ENCODE results near the gene PICALM.

PICALM gene

DNA sequence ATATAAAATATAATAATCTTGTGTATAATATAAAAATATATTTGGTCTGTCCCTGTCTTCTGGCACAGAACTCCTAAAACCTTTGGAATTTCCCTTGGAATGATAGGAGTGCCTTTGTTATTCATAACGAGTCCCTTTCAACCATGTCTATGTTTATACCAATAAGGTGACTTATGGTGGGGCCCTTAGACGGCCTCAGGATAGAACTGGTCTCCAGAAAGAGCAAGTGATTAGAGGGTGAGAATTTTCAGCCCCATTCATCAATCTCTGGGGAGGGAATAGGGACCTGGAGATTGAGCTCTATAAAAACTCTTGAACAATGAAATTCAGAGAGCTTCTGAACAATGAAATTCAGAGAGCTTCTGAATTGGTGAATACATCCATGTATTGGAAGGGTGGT is 18.4 kb upstream of the PICALM start:
- DNase-seq (ENCODE audit: low spot score), result no peak
- no peak for FAIRE-seq

DNA sequence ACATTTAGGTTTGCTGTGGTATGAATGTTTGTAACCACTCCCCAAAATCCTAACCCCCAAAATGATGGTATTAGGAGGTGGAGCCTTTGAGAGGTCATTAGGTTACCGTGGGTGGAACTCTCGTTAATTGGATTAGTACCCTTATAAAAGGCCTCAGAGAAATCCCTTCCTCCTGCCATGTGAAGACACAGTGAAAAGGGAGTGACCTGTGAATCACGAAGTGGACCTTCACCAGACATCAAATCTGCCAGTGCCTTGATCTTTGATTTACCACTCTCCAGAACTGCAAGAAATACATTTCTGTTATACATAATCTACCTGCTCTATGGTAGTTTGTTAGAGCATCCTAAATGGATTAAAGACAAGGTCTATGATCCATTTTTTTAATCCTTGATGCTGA is 12.6 kb upstream of the PICALM start:
- FAIRE-seq (no peak), DNase-seq (ENCODE audit: low spot score) (no peak)

DNA sequence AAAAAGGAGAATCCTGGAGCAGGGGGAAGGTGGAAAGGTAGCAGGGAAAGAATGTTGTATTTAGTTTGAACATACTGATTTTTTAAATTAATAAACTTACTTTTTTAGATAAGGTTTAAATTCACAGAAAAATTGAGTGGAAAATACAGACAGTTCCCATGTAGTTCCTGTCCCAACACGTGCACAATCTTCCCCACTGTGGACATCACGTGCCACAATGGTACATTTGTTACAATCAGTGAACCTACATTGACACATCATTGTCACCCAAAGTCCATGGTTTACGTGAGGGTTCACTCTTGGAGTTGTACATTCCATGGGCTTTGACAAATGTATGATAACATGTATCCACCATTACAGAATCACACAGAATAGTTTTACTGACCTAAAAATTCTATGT is 10.5 kb upstream of the PICALM start:
- FAIRE-seq, result no peak
- no peak for DNase-seq (ENCODE audit: low spot score)

DNA sequence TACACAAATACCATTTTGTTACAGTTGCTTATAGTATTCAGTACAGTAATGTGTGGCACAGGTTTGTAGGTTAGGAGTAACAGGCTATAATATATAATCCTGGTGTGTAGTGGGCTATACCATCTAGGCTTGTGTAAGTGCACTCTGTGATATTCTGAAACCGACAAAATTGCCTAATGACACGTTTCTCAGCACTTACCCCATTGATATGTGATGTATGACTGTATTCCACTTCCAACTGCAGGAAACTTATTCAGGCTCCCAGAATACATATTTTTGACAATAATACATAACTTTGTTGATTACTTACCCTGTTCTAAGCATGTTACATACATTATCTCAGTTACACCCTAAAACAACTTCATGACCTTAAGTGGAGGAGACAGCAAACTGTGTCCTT is 5.1 kb upstream of the PICALM start:
- FAIRE-seq (no peak), DNase-seq (ENCODE audit: low spot score) (no peak)

DNA sequence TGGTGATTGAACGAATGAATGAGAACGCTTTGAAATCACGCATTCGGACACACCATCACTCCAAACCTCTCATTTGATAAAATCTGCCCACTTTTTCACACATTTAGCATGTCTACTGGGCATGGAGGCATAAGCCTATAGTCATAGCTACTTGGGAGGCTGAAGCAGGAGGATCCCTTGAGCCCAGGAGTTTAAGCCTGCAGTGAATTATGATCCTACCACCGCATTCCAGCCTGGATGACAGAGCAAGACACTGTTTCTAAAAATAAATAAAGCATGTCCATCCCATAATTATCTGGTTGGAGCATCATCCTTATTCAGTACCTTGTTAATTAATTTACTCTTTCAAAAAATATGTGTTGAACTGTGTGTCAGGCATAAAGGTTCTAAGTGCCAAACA is 3.3 kb upstream of the PICALM start:
- FAIRE-seq, result no peak

DNA sequence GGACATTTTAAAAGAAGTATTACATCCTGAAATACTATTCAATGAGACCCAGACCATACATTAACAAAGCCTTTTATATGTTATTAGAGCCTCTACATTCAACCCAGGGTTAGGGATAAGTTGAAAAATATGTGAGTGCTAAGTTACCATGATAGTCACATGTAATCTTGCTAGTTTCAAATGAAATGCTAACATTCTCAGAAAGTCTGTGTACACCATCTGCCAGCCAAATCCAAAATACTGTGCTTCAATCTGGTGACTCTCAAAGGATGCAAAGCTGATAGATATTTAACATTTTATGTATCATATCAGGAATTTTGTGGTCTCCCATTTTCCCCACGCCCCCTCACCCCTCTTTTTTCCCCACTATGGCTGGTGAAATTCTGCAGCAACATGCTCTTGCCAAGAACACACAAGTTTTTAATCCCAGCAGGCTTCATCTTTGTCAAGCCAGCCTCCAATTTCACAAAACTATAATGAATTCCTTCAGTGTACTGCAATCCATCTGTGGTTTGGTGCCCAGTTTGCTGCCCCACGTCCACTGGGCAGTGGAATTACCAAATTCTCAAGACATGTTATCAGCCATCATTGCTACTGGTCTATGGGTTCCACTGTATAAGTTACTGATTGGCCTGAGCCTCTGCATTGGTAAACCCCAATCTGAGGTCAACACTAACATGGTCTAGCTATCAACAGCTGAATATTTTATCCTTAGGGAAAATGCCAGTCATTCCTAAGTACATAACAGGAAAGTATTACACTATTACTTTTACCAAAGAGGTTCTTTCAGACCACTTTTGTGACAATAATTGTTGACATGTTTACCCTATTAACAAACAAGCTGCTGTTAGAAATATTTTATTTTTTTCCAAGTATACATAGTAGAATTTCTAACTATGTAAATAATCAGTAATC is 1.5 kb upstream of the PICALM start:
- no peak for FAIRE-seq
- peak; percentile 25 for DNase-seq (ENCODE audit: low spot score)

More for the DNA sequence above, 3.3 kb upstream of the PICALM start:
- no peak for DNase-seq (ENCODE audit: low spot score)

DNA sequence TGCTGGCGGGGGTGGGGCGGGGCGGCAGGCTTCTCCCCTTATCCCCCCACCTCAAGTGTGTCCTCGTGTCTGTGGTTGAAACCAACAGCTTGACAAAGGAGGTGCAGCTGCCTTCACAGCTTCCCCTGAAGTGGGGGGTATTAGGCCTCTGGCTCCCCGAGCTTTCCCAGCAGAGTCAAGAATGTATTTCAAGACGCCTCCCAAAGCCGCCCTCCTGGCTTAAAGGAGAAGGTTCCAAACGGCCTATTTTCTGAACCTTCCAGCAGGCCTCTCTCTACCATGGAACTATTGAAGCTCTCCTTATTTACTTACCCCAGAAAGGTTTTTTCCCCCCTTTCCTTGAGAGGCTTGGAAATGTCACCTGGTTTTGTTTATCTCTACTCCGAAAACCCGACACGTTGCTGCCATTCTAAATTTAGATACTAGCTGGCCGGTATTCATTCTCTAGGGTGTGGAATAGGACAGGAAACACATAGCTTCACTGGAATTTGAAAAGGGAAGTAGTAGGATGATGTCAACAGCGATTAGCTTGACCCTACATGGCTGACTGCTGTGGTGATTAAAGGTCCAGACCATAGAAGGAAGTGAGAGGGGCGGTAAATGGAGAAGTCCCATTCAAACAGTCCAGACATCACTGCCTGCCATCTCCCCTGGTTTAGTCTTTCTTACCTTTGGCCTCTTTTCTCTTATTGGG is 671 bp upstream of the PICALM start:
- peak; percentile 93 for DNase-seq (ENCODE audit: low spot score)
- FAIRE-seq, result peak; percentile 52

DNA sequence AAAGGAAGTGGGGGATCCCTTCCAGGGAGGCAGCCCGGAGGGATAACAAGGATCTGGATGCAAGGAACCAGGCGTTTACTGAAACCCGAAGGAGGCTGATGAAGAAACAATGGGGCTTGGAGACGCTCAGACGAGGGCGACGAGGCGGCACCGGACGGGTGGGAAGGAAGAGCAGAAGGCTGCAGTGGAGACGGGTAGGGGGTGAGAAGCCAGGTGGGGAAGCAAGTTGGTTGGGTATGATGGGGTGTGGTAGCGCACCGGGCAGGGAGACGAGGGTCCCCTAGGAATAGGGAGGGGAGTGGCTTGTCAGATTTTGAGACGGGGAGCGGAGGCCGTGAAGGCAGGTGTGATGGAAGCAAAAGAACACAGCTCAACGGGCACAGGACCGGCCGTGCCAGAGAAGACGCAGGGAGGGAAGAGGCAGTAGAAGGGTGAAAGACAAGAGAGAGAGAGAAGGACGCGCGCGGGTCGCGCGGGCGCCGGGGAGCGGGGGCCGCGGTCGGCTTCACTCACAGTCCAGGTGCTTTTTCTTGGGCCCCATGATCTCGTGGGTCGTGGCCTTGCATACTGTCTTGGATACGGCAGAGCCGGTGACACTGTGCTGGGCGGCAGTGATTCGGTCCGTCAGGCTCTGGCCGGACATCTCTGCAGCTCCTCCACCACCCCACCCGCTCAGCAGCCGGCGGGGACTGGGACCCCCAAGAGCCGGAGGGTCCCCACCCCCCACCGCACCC is 579 bp downstream of the PICALM start:
- FAIRE-seq (no peak), DNase-seq (ENCODE audit: low spot score) (no peak)

DNA sequence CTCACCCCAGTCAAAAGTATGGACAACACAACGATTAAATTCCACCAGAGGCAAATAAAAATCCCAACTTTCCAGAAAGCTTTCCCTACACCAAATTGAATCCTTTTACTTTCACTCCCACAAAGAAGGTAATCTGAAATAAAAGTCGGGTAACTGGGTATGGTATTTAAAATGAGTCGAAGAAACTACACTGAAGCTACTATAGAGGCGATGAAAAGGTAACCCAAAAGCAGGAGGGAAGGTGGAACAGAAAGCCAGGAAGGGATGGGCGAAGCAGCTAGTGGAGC is 1.1 kb downstream of the PICALM start:
- FAIRE-seq, result no peak

DNA sequence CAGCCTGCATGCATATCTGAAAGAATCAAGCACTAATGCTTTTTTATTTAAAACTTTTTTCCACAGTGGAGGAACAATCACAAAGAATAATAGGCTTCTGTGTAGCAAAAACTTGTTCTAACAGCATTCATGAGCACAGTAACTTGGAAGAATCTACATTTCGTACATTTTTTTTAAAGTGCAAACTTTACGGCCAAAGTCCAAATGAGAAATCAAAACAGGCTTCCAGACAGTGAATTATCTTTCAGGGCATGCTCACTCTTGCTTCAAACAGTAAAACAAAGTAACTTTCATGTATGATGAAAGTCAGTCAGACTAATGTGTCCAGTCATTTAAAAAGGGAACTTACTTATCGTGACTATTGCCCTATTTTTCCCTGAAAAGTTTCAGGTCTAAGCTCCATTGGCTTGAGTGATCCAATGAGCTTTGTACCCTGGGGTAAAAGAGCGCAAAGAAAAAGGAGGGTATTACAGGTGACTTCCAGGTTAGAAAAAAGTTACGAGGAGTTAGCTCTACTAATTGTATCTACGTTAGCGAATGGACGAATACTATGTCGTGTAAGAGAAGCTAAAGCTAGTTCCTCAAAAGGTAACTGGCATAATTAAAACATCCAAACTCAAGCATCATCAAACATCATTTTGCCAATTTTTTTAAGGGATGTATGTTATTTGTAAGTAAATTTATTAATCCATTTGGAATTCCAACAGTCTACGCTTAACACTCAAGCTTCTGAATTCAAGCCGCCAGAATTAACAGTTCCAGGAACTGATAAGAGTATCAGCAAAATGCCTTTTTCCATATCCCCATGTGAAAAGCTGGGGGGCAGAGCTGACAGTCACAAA is 1.7 kb downstream of the PICALM start:
- no peak for FAIRE-seq
- no peak for DNase-seq (ENCODE audit: low spot score)

More for the DNA sequence above, 1.1 kb downstream of the PICALM start:
- peak; percentile 14 for DNase-seq (ENCODE audit: low spot score)

DNA sequence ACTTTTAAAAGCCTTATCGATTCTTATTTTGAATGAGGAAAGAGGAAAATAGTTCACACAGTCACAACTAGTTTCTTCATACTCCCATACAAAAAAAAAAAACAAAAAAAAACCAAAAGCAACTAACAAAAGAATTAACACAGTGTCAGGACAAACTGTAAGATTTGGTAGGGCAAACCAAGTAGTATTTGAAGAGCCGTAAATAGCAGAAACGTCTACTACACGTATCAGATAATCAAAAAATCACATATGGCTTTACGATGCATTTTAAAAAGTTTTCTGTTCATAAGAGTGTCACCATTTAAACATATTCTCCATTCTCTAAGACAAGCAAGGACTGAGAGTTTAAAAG is 2.3 kb downstream of the PICALM start:
- no peak for DNase-seq (ENCODE audit: low spot score)
- FAIRE-seq, result no peak

DNA sequence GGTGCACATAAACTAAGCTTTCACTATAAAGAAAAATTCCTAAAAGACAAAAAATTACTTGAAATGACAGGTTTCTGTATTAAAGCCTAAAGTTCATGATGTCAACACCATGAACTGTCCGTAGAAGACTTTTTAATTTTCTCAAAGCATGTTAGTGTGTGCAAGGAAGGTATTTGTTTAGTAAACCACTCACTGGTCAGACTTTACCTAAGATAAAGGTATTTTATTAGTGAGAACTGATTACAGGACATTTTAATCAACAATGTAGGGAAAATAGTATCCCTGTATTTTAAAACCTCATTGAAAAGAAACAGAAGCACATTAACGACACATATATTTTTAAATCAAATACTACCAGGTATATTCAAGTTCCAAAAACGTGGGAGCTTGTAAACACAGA is 2.9 kb downstream of the PICALM start:
- FAIRE-seq, result no peak
- DNase-seq (ENCODE audit: low spot score), result no peak

DNA sequence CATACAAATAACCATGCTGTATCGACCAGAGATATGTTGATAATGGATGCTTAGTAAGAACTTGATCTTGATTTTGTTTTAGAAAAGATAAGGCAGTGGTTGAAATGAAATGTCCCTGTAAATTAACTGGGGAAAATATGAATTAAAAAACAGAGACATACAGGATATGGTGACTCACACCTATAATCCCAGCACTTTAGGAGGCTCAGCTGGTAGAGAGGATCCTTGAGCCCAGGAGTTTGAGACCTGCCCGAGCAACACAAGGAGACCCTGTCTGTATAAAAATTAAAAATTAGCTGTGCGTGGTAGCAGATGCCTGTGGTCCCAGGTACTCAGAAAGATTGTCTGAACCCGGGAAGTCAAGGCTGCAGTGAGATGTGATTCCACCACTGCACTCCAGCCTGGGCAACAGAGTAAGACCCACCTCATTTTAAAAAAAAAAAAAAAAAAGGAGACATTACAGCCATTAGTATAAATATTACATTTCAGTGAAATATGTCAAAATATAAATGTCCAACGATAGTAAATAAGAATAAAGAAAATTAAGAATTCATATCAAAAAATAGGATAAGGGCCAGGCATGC is 4.6 kb downstream of the PICALM start:
- DNase-seq (ENCODE audit: low spot score), result no peak

DNA sequence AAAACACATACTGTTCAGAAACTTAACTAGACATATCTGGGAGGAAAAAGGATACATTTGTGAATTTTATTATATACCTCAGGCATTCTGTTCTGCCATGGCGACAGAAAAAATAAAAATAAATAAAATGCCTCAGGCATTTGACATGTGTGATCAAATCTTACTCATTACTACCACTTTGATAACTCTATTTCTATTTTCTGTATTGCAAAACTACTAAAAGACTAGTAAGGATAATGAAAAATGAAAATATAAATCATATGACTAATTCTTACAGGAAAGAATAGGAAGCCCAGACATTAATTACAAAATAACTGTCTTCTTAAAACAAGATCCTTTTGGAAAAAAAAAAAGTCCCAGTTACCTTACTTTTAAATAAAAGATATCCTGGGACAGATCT is 5.3 kb downstream of the PICALM start:
- no peak for FAIRE-seq

More for the DNA sequence above, 4.6 kb downstream of the PICALM start:
- FAIRE-seq, result no peak

DNA sequence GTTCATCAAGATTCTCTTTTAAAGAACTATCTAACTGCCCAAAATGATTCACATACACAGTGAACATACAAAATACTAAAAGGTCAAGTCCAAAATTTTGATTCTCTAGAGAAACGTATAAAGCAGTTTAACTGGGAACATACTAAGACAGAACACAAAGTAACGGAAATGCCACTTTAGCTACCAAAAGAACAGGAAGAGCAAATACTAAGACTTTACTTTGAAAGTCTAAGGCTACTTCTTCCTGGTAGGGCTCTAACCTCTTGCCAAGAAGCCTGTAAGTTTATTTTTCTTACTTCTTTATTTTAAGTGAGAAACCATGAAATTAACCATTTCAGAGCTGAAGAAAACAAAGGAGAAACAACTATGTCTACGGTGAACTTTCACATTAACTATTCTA is 6.2 kb downstream of the PICALM start:
- DNase-seq (ENCODE audit: low spot score), result no peak

More for the DNA sequence above, 5.3 kb downstream of the PICALM start:
- peak; percentile 12 for DNase-seq (ENCODE audit: low spot score)

DNA sequence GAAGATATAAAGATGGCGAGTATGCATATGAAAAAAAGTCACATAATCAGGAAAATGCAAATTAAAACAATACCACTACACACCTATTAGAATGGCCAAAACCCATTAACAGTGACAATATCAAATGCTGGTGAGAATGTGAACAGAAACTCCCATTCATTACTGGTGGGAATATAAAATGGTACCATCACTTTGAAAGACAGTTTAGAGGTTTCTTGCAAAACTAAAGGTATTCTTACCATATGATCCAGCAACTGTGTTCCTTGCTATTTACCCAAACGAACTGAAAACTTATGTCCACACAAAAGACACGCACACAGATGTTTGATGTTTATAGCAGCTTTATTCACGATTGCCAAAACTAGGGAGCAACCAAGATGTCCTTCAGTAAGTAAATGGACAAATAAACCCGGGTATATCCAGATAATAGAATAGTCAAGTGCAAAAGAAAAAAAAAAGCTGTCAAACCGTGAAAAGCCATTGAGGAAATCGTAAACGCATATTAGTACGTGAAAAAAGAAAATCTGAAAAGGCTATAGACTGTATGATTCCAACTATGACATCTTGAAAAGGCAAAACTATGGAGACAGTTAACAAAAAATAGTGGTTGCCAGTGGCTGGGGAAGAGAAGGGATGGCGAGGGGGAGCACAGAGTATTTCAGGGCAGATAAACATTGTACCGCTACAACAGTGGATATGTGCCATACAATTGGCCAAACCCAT is 7.2 kb downstream of the PICALM start:
- FAIRE-seq (no peak), DNase-seq (ENCODE audit: low spot score) (no peak)

More for the DNA sequence above, 6.2 kb downstream of the PICALM start:
- FAIRE-seq, result no peak

DNA sequence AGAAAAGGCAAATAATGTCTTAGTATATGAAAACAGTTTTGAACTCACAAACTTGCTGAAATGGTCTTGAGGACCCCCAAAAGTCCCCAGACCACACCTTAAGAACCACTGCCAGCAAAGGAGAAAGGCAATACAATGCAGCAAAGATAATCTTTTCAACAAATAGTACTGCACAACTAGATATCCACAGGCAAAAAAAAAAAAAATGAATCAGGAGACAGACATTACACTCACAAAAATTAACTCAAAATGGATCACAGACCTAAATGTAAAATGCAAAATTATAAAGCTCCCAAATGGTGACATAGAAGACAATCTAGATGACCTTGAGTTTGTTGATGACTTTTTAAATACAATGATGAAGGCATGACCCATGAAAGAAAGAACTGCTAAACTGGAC is 8.3 kb downstream of the PICALM start:
- no peak for FAIRE-seq
- no peak for DNase-seq (ENCODE audit: low spot score)

DNA sequence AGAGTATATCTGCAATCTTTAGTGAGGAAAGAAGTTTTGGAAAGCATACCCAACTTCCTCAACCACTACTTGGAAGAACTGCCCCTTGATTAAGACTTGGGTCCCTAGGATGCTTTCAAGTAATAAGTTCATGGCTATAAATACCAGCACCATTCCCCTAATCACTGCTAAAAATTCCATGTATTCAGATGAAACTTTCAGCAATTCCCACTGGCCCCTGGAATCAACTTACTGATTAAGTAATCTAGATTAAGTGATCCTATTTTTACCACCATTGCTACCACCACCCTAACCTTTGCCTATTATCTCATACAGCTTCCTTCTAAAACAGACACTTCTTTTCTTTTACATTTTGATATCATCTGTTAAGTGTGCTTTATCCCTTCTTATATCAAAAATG is 10.5 kb downstream of the PICALM start:
- no peak for DNase-seq (ENCODE audit: low spot score)
- no peak for FAIRE-seq

DNA sequence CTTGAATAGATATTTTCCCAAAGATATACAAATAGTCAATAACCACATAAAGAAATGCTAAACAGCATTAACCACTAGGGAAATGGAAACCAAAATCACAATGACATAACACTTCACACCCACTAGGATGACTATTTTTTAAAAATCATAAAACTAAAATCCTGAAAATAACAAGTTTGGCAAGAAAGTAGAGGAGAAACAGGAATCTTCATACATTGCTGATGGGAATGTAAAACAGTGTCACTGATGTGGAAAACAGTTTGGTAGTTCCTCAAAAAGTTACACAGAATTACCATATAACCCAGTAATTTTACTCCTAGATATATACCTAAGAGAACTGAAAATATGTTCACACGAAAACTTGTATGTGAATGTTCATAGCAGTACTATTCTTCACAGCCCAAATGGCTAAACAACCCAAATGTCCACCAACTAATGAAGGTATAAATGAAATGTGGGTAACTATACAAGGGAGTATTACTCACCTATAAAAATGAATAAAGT is 12.5 kb downstream of the PICALM start:
- DNase-seq (ENCODE audit: low spot score) (no peak), FAIRE-seq (no peak)
